ENCODE measurements around the gene ABHD11.
"Not testable (repeated sequence)": the region's sequence is repeated elsewhere in the genome, so short reads cannot be mapped to it uniquely, and the experiment has no call there.

The ABHD11 gene

DNA sequence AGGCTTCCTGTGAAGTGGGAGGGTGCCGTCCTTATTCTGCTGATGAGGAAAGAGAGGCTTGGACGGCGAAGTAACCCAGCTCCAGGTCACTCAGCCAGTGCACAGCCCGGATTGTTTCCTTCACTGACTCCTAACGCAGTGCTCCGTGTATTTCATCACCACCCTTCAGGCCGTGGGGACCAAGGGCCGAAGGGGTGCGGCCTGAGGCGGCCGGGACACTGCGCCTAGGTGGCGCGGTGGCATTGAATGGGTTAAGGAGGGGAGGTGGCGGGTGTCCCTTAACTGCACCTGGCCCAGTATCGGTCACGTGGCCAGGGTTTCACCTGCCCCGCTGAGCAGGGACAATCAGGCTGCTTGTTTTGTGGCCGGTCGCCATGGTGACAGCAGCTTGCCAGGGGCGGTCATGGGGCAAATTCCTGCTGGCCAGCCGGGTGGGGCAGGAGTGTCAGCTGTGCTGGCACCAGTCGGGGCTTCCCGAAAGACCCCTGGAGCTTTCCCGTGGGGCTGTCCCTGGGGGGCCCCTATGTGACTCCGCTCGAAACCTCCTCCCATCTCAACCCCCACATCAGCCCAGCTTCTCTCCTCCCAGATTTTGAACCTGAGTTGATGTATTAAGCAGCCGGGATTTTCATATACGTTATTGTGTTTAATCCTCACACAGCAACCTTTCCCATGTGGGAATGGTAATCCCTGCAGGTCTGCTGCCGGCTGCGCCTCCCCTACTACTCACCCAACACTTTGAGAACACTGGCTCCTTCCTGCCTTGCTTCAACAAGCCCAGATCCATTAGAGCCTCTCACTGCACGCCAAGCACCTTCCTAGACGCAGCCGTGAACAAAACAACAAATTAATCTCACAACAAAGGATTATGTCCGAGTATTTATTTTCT, 4.4 kb upstream of the ABHD11 start:
- DNase-seq = no peak

GRCh38 chr7:73742338-73742752, 3.7 kb upstream of the ABHD11 start:
- no peak for DNase-seq

DNA sequence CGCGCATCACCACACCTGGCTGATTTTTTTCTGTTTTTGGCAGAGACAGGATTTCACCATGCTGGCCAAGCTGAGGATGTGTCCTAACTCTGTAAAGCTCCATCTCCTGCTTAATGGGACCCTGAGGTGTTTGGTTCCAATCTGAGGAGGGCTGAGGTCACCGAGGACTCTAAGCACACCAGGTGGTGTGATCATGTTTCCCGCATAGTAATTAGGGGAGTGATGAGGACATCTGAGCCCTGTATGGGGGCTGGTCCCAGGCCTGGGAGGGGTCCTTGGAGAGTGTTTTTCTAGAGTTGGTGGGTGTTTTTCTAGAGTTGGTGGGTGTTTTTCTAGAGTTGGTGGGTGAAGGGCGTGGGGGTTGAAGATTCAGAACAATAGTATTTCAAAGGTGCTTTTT, 3.0 kb upstream of the ABHD11 start:
- no peak for DNase-seq

DNA sequence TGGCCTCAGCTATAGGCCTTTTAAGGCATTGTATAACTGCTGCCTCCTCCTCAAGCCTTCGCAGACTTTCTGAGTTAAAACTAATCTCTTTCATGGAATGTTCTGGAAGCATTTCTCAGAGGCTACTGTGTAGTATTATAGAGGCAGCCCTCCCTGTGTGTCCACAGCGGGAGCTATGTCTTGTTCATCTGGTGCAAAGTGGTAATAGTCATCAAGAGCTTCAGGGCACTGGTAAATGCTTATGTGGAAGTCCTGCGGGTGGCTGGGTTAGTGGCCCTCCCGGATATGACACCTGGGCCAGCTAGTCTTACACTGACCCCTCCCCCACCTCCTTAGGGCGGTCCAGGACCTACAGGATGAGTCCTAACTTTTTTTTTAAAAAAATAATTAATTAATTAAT, 2.2 kb upstream of the ABHD11 start:
- DNase-seq = no peak

DNA sequence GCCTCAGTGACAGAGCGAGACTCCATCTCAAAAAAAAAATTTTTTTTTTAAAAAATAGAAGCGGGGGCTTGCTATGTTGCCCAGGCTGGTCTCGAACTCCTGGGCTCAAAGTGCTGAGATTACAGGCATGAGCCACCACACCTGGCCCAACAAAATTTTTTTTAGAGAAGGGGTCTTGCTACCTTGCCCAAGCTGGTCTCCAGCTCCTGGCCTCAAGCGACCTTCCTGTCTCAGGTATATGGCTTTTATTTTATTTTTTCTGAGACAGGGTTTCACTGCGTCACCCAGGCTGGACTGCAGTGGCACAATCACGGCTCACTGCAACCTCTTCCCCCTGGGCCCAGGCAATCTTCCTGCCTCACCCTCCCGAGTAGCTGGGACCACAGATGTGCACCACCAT, 1.6 kb upstream of the ABHD11 start:
- DNase-seq = no peak

GRCh38 chr7:73739387-73739767, 775 bp upstream of the ABHD11 start:
- no peak for DNase-seq

DNA sequence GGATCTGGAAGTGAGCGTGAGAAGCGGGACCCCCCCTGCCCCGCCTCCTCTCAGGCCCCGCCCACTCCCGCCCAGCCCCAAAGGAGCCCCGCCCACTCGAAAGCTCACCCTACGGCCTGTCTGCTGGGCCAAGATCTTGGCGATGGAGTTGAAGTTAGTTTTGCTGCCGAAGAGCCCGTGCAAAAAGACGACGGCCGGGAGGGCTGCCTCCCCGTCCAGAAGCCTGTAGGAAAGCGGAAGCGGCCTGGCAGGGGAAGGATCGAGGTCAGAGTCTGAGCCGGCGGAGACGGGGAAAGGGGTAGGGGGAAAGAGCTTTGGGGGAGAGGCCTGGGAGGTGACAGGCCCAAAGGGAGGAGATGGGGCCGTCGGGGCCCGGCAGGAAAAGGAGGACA, 386 bp downstream of the ABHD11 start:
- DNase-seq = peak; percentile 84

GRCh38 chr7:73737491-73738219, 947 bp downstream of the ABHD11 start:
- DNase-seq = no peak

GRCh38 chr7:73736885-73737284, 1.7 kb downstream of the ABHD11 start:
- DNase-seq = no peak

GRCh38 chr7:73735528-73735905, 3.1 kb downstream of the ABHD11 start:
- DNase-seq = no peak

DNA sequence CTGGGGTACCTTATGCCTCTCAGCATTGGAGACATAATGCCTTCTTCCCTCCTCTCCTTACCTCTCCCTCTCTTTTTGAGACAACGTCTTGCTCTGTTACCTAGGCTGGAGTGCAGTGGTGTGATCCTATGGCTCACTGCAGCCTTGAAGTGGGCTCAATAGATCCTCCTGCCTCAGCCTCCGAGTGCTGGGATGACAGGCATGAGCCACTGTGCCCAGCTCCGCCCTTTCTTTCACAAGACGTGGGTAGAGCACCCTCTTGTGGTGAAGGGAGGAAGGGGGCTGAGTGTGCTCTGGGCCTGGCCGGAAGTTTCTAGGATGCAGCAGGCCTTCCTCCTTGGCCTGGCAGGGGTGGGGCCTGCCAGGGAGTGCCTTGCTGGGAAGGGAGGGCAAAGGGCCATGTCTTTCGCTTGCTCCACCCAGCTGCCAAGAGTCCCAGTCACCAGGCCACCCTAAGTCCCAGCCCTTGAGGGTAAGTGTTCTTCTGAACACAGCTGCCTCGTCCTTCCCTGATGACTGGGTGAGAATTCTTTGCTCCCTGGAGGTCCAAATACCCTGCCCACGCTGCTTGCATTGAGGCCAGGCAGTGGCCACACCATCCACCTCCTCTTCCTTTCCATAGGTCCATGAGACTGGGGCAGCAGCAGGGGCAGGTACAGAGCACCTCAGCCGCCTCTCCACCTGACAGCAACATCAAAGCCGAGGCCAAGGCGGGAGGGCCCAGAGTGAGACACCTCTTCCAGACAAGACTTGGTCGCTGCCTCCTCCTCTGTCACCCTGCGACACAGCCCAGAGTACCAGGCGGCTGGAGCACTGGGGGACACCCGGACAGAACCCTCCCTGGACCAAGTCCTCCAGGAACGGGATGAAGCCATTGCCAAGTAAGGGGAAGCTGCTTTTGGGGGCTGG, 3.7 kb downstream of the ABHD11 start:
- peak; percentile 92 for DNase-seq

DNA sequence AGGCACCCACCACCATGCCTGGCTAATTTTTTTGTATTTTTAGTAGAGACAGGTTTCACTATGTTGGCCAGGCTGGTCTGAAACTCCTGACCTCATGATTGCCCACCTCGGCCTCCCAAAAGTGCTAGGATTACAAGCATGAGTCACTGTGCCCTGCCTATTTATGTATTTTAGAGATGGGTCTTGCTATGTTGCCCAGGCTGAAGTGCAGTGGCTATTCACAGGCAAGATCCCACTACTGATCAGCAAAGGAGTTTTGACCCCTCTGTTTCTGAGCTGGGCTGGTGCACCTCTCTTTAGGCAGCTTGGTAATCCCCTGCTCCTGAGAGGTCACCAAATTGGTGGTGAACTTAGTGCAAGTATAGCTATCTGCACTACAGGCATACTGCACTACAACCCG, 6.2 kb downstream of the ABHD11 start:
- DNase-seq = no peak

DNA sequence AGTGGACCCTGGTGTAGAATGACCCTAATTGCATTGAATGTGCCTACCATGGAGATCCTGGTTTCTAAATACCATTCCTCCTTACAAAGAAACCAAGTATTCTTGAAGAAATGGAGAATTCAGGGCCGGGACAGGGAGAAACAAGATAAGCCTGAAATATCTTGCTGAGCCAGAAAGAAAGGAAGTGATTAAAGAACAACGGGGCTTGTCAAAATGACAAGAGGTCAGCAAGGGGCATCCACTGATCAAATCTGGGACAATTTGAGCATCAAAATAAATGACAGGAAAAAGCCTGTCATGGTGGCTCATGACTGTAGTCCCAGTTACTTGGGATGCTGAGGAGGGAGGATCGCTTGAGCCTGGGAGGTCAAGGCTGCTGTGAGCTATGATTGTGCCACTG, 8.1 kb downstream of the ABHD11 start:
- no peak for DNase-seq

DNA sequence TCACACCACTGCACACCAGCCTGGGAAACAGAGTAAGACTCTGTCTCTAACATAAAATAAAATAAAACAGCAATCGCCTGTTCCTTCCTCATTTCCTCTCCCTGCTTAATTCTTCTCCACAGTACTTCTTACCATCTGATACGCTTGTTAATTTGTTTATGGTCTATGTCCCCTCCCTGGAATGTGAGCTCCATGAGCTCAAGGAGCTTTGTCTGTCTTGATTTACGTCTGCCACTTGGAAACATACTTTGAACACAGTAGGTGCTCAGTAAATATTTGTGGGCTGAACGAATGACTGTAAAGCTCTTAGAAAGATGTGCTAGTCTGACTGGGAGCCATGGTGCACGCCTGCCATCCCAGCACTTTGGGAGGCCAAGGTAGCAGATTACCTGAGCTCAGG, 10.1 kb downstream of the ABHD11 start:
- DNase-seq = no peak

DNA sequence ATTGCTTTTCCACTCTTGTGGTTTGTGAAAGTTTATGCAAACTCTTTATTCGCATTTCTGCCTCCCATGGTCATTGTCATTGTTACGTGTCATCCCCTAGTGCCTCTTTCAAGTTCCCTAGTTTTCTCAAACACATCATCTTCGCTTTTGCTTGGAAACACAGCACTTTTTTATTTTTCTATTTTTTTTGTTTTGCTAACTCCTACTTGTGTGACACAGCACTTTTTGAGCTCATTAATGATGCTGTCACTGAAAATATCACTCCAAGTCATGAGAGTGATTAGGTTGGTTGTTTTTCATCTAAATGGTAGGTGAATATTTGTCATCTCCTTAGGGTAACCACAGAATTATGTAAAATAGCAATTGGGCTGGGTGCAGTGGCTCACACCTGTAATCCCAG, 10.7 kb downstream of the ABHD11 start:
- DNase-seq = no peak

- DNase-seq = no peak
Observed at GRCh38 chr7:73726083-73726466, 12.5 kb downstream of the ABHD11 start.

- no peak for DNase-seq
Observed at GRCh38 chr7:73723813-73724212, 14.8 kb downstream of the ABHD11 start.

DNA sequence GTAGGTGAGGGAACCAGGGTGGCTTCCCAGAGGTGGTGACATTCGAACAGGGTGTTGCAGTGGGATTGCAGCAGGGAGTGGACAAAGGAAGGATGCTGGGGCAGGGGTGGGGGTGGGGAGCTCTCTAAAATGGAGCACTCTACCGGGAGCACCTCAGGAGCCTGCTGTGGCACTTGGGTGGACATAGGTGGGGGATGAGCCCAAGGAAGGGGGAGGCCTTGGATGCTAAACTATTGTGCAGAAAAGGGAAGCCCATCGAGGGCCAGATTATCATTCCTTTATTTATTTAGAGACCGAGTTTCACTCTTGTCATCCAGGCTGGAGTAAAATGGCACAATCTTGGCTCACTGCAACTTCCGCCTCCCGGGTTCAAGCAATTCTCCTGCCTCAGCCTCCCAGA, 15.8 kb downstream of the ABHD11 start:
- no peak for DNase-seq

- DNase-seq = not testable (repeated sequence)
Observed at GRCh38 chr7:73722182-73722581, 16.4 kb downstream of the ABHD11 start.

DNA sequence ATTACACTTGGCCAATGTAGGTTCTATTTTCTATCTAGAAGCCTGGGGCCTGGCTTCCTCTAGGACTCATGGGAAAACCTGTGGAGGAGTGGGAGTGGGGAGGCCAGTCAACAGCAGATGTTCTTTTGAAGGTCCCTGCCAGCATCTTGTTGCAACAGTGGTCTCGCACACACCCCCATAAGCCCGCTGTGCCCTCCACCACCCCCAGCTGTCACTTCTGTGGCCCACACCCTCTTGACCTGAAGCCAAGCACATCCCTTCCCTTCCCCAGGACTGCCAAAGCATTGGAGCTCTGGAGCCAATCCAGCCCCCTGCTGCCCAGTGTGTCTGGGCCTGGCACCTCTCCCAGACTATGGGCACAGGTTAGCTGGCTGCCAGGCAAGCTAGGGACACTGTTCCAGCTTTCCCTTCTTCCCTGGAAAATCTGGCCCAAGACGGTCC, 17.2 kb downstream of the ABHD11 start:
- no peak for DNase-seq

GRCh38 chr7:73720443-73720842, 18.2 kb downstream of the ABHD11 start:
- DNase-seq = not testable (repeated sequence)

DNA sequence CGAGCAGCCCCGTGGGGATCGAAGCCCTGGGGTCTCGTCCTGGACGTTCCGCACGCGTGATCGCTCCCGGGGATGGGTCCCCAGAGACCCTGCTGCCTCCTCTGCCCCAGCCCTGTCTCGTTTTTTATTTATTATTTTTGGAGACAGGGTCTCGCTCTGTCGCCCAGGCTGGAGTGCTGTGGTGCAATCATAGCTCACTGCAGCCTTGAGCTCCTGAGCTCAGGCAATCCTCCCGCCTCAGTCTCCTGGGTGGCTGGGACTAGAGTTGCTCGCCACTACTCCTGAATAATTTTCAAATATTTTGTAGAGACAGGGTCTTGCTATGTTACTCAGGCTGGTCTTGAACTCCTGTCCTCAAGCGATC, 18.8 kb downstream of the ABHD11 start:
- DNase-seq = no peak

Measured in activated effector memory CD4-positive, alpha-beta T cell treated with anti-CD3 and anti-CD28 coated beads, Interleukin-2, amount 50 U/mL, for 16 hours (primary cell).